AG20443 (cell line): ENCODE measurements around the gene HDAC7.

Experiments
- DNase-seq: peaks from one replicate; pipeline ENCODE4 v3.0.0; 2012; ENCODE audit warnings: low spot score, mixed read lengths

Gene HDAC7

DNA sequence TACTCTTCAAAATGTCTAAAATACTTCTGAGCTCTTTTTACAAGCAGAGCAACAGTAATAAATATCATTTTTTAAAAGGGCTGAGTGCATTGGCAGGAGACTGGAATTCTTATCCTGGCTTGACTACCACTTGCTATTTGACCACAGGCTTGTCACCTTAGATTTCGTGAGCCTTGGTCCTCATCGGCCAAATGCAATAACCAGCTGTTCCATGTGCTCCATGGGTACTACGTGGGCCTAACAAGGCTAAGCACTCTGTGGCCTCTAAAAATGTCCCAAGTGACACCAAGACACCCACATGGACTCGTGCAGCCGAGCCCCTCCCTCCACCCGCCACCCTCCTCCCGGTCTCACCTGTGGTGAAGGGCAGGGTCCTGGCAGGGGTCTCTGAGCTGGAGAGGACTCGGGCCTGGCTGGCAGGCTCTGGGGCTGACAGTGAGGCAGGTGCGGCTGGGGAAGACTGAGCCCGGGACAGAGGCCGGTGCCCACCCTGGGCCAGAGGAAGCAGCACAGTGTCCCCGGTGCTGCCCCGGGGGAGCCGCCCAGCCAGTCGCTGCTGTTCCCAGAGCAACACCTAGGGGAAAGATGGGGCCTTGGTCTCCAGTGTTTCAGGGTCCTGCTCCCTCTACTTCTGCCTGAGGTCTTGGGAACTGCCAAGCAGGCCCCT lies 26.6 kb downstream of the HDAC7 start:
- DNase-seq, result no peak

GRCh38 chr12:47791874-47792273 lies 27.8 kb downstream of the HDAC7 start:
- no peak for DNase-seq

- DNase-seq, result no peak
Measured at GRCh38 chr12:47791351-47791746, 28.4 kb downstream of the HDAC7 start.

GRCh38 chr12:47790676-47791350 lies 28.9 kb downstream of the HDAC7 start:
- DNase-seq, result no peak

DNA sequence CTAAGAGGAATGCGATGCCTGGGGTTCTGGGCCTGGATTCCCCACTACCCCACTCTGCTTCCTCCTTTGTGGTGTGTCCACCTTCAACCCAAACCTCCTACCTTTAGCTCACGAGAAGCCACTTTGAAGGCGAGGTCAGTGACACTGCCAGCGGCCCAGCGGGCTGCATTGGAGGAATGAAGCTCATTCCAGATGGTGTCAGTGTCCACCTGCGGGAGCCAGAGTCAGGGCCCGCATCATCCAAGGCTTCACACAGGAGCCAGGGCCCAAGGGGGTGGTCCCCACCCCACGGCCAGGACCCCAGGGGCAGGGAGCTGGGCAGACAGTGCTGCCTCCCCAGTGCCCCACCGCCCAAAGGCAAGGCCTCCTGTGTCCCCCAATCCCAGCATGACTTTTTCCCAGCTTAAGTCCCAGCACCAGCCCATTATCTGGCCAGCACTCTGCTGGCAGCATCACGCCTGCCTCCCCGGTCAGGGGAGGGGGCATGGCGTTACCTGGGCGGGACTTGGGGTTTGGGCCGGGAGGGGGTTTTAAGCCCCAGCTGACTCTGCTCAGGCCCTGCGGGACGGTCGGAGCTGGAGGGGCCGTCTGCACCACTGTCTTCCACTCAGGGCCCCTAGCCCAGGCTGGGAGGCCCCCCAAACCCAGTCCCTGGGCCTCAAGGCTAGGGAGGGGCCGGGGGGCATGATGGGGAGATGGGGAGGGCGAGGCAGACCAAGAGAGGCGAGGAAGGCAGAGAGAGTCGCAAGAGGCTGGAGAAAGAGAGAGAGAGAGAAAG lies 29.8 kb downstream of the HDAC7 start:
- DNase-seq, result no peak

DNA sequence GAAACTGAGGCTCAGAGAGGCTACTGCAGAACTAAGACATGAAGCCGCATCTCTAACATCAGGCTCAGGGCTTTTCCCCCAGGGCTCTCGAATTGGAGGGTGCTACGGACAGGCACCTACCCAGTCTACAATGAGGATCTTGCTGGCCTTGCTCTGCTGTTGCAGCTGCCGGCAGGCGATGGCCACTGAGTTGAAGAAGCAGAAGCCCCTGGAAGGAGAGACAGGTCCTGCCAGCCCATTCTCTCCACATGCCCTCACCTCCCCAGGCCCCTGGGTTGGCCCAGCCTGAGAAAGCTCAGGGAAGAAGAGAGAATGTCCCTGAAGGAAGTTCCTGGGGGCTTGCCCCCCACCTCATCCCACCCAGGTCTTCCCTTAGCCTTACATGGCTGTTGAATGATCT lies 30.6 kb downstream of the HDAC7 start:
- no peak for DNase-seq

- no peak for DNase-seq
Measured at GRCh38 chr12:47787596-47788319, 31.9 kb downstream of the HDAC7 start.

- no peak for DNase-seq
Measured at GRCh38 chr12:47786662-47787280, 32.9 kb downstream of the HDAC7 start.

GRCh38 chr12:47785887-47786661 lies 33.6 kb downstream of the HDAC7 start:
- no peak for DNase-seq

- no peak for DNase-seq
Measured at GRCh38 chr12:47785036-47785886, 34.4 kb downstream of the HDAC7 start.

GRCh38 chr12:47783821-47784819 lies 35.6 kb downstream of the HDAC7 start:
- DNase-seq, result no peak

DNA sequence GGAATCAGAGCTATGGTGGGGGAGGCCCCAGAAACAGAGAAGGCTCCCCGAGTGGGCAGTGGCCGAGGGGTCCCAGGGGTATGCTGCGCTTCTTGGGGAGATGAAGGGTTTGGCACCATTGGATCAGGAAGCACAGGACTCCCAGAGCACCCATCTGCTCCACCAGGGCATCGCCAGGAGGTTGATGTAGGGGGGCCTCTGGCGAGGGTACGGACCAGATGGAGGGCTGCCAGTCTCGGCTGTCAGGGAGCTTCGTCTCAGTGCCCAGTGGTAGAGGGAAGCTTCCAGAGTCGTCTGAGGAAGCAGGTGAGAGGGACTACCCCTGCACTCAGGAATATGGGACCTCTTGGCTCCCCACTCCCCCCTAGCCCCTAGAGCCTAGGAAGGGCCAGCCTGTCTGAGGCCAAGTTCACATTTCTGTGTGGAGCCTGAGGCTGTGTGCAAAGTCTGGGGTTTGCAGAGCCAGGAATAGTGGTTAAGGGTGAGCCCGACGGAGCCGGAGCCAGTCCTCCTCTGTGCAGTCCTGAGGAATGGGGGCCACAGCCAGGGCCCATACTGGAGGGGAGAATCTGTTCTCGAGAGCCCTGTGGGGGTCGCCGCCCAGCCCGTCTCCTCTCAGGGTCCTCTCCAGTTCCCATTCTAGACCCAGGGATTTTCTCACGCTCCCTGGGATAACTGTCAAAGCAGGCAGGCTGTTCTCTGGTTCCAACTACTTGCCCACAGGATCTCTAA lies 36.5 kb downstream of the HDAC7 start:
- DNase-seq, result no peak

DNA sequence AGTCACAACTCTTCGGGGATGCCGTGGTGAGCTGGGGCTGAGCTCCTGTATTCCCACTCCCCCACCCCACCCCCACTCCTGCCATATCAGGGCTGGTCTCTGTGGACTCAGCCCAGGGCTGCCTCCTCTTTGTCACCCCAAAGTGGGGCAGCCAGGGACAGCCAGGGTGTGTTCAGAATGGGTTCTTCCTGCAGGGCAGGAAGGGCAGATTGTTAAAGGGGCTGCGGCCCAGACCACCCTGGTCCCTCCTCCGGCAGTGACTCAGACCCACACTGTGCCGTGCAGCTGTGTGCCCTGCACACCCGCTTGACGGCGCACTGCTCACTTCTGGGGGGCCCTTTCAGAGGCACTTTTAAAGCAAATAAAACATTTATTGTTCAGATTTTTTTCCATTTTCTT lies 37.3 kb downstream of the HDAC7 start:
- DNase-seq, result no peak

DNA sequence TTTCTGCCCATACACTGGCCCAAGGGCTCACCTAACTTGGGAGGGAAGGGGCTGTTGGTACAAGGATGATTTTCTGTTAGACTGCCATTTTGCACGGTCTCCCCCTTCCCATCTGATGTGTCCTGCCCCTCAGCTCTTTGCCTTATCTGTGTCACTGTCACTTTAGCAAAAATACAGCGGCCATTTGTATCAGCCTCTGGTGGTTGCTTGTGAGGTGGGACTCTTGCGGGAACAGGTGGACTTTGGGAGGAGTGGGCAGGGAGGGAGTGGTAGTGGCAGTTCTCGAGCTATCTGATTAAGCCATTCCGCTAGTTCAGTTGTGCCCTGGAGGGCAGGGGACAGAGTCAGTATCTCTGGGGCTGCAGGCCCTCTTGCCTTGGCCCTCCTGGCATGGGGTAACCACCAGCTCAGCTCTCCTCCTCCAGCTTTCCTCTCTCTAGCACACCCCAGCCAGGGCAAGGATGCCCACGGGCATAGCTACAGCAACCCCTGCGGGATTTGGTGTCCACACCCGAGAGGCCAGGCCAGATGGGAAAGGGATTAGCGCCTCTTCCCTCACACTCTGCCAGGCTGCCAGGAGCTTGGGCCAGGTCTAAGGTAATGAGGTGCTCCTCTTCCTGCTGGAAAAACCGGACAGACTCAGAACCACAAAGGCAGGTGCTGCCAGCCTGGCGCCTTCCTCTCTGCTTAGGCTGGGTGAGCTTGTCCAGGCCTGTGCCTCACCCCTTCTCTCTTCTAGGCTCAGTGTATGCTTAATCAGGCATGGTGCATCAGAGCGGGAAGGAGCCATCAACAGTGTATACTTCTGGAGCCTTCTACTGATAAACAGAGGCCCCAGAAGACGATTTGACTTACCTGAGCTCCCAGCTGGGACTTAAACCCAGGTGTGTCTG lies 38.0 kb downstream of the HDAC7 start:
- DNase-seq, result no peak

GRCh38 chr12:47779943-47780504 lies 39.7 kb downstream of the HDAC7 start:
- DNase-seq, result no peak

GRCh38 chr12:47779301-47779942 lies 40.3 kb downstream of the HDAC7 start:
- DNase-seq, result peak; percentile 86
